Brain microvascular endothelial cell (primary cell): Measurements from ENCODE around the gene EPM2A.
"Not testable (repeated sequence)": the region's sequence is repeated elsewhere in the genome, so short reads cannot be mapped to it uniquely, and the experiment has no call there.

ENCODE experiments used
- DNase-seq: peaks from one replicate; pipeline ENCODE4 v3.0.0-alpha.2; 2020
- H3K27ac ChIP-seq: fragments of 250-450 bp; sonication (Bioruptor Pico); 2 replicates; pipeline ENCODE4 v1.5.1; 2020; ENCODE audit warnings: mild to moderate bottlenecking, moderate library complexity
- H3K27me3 ChIP-seq: fragments of 250-450 bp; sonication (Bioruptor Pico); replicated peaks from 2 replicates; pipeline ENCODE4 v1.5.1; 2020; ENCODE audit warnings: mild to moderate bottlenecking
- H3K36me3 ChIP-seq: fragments of 250-450 bp; sonication (Bioruptor Pico); replicated peaks from 2 replicates; pipeline ENCODE4 v1.5.1; 2020; ENCODE audit warnings: mild to moderate bottlenecking
- H3K4me3 ChIP-seq: 2 replicates; pipeline ENCODE4 v1.5.1; 2011; ENCODE audit warnings: low read depth, mild to moderate bottlenecking, control low read depth, low read length, moderate library complexity
- in situ Hi-C: cut with HindIII; loops from 2 replicates; pipeline ENCODE4 v1.10.0; 2017; ENCODE audit warnings: low sequenced_read_pairs, low pct_ligation_motif_present
- TF ChIP-seq, protein P1 (sequence below): IDR thresholded peaks from 2 replicates; pipeline ENCODE4 v1.5.1; 2011; ENCODE audit warnings: low read depth, mild to moderate bottlenecking, moderate library complexity, low read length, control low read depth, inconsistent platforms; ENCODE audit errors: missing control alignments

Gene EPM2A

DNA sequence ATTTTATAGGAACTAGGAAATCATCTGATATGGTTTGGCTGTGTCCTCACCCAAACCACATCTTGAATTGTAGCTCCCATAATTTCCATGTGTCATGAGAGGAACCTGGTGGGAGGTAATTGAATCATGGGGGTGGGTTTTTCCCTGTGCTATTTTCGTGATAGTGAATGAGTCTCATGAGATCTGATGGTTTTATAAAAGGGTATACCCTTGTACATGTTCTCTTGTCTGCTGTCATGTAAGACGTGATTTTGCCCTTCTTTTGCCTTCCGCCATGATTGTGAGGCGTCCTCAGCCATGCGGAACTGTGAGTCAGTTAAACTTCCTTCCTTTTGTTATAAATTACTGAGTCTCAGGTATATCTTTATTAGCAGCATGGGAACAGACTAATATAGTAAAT lies 27.9 kb downstream of the EPM2A start:
- H3K27ac ChIP-seq, result no peak overlapping the region
- H3K27me3 ChIP-seq, result no peaks in the 10 kb centered on the region
- TF ChIP-seq, protein P1, sequence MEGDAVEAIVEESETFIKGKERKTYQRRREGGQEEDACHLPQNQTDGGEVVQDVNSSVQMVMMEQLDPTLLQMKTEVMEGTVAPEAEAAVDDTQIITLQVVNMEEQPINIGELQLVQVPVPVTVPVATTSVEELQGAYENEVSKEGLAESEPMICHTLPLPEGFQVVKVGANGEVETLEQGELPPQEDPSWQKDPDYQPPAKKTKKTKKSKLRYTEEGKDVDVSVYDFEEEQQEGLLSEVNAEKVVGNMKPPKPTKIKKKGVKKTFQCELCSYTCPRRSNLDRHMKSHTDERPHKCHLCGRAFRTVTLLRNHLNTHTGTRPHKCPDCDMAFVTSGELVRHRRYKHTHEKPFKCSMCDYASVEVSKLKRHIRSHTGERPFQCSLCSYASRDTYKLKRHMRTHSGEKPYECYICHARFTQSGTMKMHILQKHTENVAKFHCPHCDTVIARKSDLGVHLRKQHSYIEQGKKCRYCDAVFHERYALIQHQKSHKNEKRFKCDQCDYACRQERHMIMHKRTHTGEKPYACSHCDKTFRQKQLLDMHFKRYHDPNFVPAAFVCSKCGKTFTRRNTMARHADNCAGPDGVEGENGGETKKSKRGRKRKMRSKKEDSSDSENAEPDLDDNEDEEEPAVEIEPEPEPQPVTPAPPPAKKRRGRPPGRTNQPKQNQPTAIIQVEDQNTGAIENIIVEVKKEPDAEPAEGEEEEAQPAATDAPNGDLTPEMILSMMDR, result no peak
- in situ Hi-C loops, result no loop called here
- H3K4me3 ChIP-seq, result no peak overlapping the region
- H3K36me3 ChIP-seq, result no peaks in the 10 kb centered on the region
- DNase-seq, result no peak

DNA sequence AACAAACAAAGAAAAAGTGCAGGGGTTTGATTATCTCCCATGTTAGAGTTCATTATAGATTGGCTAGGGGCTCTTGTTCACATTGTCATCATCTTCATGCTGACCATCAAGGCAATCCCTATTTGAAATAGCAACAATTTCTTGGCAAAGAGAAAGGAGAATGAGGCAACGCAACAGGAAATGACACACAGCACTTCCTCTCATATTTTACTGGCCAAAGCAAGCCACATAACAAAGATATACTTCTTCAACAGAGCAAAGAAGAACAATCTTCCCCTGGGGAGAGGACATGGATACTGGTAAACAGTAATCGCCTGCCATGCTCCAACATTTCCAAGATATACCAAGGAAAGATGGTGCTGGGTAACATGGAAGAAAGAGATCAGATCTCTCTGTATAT lies 29.8 kb downstream of the EPM2A start:
- Histone ChIP-seq H3K27me3 (no peaks in the 10 kb centered on the region), H3K36me3 (no peaks in the 10 kb centered on the region), H3K4me3 (no peak overlapping the region), H3K27ac (peak overlapping the region; percentile 49)
- TF ChIP-seq, protein P1, result no peak
- in situ Hi-C loops, result no loop called here
- peak; percentile 59 for DNase-seq

DNA sequence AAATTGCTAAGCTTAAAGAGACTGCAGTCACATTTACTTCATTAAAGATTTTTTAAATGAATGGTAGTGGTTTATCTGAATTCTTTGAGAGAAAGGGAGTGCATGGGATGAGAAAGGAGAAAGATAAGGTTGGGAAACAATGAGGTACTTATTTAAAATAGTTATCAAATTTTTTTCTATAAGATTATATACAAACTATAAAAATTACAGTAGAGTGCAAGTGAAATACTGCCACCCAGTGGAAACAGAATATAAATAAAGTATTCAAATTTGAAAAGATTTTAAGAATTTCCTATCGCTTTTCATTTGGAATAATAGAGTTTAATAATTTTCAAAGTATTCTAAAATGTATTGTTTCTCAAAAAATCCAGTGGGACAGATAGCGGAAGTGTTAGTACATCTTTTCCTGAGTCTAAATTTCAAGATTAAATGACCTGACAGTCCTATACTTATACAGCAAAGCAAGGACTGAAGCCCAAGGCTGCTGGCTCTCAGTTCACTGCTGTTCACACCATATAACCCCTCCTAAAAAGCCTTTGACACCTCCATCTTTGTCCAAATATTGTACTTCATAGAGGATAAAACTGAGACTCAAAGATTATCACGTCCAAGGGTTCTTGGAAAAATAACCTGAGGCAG lies 31.1 kb downstream of the EPM2A start:
- Histone ChIP-seq H3K27ac (no peak overlapping the region), H3K36me3 (no peaks in the 10 kb centered on the region), H3K27me3 (no peaks in the 10 kb centered on the region), H3K4me3 (no peak overlapping the region)
- DNase-seq, result no peak
- TF ChIP-seq, protein P1, result no peak
- in situ Hi-C loops, result no loop called here

DNA sequence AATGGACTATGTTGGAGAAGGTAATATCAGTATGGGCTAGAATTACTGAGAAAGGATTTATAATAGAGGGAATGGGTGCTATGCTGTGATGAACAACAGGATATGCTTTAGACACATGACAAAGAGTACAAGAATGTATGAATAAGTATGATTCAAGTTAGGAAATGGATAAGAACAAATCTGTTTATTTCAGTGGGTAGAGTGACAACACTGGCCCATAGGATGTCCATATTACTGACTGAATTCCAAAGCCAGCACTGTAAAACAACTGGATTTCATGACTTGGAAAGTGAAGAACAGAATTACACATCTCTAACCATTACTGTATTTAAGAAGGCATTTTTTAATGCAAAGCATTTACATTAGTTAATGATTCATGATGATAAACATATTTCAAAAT lies 35.9 kb downstream of the EPM2A start:
- Histone ChIP-seq H3K27me3 (no peaks in the 10 kb centered on the region), H3K4me3 (no peak overlapping the region), H3K36me3 (no peaks in the 10 kb centered on the region), H3K27ac (peak overlapping the region; percentile 77)
- in situ Hi-C loops, result no loop called here
- DNase-seq, result peak; percentile 69
- TF ChIP-seq, protein P1, result no peak

DNA sequence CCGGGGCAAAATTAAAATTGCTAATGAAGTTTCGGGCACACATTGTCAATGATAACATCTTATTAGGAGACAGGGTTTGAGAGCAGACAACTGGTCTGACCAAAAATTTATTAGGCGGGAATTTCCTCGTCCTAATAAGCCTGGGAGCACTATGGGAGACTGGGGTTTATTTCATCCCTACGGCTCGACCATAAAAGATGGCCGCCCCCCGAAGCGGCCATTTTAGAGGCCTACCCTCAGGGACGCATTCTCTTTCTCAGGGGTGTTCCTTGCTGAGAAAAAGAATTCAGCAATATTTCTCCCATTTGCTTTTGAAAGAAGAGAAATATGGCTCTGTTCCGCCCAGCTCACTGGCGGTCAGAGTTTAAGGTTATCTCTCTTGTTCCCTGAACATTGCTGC lies 37.9 kb downstream of the EPM2A start:
- H3K4me3 ChIP-seq, in situ Hi-C loops, H3K27ac ChIP-seq, H3K27me3 ChIP-seq, DNase-seq, H3K36me3 ChIP-seq: not testable (repeated sequence)

DNA sequence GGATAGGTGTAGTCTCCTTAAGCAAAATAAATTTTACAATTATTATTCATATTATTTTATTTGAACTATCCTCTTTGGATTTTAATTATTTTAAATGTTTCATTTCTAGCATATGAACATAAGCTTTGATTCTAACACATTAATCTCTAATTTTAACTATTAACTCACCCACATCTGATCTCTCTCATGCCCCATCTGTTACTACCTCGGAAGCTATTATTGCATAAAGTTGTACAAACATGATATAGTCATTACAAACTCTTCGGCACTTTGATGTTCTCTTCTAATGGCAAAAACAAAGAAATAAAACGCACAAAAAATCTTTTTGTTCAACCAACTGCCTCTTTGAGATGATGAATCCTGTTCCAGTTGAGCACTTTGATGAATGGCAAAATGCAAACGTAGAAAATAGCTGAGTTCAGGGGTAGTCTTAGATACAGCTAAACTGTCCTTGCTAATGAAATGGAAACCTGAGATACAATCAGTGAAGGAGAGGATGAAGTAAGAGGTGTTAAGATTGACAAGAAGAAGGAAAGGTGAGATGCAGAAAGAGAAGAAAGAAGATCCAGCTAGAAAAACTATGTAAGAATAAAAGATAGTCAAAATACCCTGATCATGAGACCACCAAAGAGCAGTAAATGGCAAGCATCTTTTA lies 41.1 kb downstream of the EPM2A start:
- Histone ChIP-seq H3K4me3 (no peak overlapping the region), H3K36me3 (no peaks in the 10 kb centered on the region), H3K27me3 (no peaks in the 10 kb centered on the region), H3K27ac (no peak overlapping the region)
- in situ Hi-C loops, result no loop called here
- DNase-seq, result no peak
- TF ChIP-seq, protein P1, result no peak
